A673 (cell line): ENCODE results near the gene FMNL1.

Experiments used
- EZH2 ChIP-seq: fragments of 200-600 bp; sonication (generic); IDR thresholded peaks from 2 replicates; pipeline ENCODE4 v1.6.1; 2017; ENCODE audit warnings: borderline replicate concordance, low read depth, mild to moderate bottlenecking, mixed read lengths, antibody characterized with exemption, low read length; ENCODE audit not compliant: poor library complexity, severe bottlenecking
- TF ChIP-seq, protein P1 (sequence below): fragments of 300-800, 200-600 bp; sonication (generic); conservative IDR thresholded peaks from 2 replicates; pipeline ENCODE4 v1.5.1; 2017; ENCODE audit warnings: low read depth, mild to moderate bottlenecking, antibody characterized with exemption, low read length, moderate library complexity, mixed read lengths

DNA sequence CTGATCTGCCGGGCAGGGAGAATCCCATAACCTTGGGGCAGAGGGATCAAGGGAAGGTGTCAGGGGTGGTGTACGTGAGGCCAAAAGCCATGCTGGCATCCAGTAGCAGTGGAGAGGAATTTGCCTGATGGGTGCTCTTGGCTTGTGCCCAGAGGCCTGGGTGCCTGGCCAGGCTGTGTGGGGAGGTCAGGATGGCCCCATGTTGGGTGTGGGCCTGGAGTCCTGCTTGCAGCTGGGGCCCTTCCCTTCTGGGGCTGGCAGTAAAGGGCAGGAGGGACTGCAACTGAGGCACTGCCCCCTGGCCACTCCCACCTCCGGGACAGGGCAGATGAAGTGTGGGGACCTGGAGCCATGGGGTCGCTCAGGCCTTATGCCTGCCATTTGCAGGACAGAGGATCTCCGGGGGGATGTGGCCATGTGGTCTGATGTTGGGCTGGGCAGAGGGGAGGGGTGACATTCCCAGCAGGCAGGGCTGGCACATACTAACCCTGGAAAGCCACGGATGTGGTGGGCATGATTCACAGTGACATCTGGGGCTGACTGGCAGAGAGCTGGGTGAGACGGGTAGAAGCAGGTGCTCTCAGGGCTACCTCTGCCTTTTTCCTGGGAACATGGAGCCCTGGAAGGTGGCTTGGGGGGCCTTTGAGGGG lies 3.5 kb downstream of the FMNL1 start:
- no peak for TF ChIP-seq EZH2
- TF ChIP-seq, protein P1, sequence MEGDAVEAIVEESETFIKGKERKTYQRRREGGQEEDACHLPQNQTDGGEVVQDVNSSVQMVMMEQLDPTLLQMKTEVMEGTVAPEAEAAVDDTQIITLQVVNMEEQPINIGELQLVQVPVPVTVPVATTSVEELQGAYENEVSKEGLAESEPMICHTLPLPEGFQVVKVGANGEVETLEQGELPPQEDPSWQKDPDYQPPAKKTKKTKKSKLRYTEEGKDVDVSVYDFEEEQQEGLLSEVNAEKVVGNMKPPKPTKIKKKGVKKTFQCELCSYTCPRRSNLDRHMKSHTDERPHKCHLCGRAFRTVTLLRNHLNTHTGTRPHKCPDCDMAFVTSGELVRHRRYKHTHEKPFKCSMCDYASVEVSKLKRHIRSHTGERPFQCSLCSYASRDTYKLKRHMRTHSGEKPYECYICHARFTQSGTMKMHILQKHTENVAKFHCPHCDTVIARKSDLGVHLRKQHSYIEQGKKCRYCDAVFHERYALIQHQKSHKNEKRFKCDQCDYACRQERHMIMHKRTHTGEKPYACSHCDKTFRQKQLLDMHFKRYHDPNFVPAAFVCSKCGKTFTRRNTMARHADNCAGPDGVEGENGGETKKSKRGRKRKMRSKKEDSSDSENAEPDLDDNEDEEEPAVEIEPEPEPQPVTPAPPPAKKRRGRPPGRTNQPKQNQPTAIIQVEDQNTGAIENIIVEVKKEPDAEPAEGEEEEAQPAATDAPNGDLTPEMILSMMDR, result no peak
